ENCODE results near the gene CTCF.

The CTCF gene

GRCh38 chr16:67663151-67663876, 101.0 kb downstream of the CTCF start:
- DNase-seq (ENCODE audit: extremely low read depth in 1 of 2, low read depth in 1 of 2) = no peak

GRCh38 chr16:67663877-67664222, 101.5 kb downstream of the CTCF start:
- no peak for DNase-seq (ENCODE audit: extremely low read depth in 1 of 2, low read depth in 1 of 2)

GRCh38 chr16:67664258-67664657, 101.9 kb downstream of the CTCF start:
- no peak for DNase-seq (ENCODE audit: extremely low read depth in 1 of 2, low read depth in 1 of 2)

GRCh38 chr16:67664871-67665270, 102.5 kb downstream of the CTCF start:
- no peak for DNase-seq (ENCODE audit: extremely low read depth in 1 of 2, low read depth in 1 of 2)

GRCh38 chr16:67665598-67665997, 103.3 kb downstream of the CTCF start:
- DNase-seq (ENCODE audit: extremely low read depth in 1 of 2, low read depth in 1 of 2) = no peak

- no peak for DNase-seq (ENCODE audit: extremely low read depth in 1 of 2, low read depth in 1 of 2)
These were observed 103.8 kb downstream of the CTCF start for GRCh38 chr16:67666032-67666551.

GRCh38 chr16:67666559-67667452, 104.5 kb downstream of the CTCF start, which contains the start of the genes C16orf86 and ENKD1:
Gene C16orf86 (plus strand): TSS chr16:67666814. CDS start chr16:67666971, 157 bp downstream.
Gene ENKD1 (minus strand): TSS chr16:67666750. CDS start chr16:67666442, 308 bp downstream.
- DNase-seq (ENCODE audit: extremely low read depth in 1 of 2, low read depth in 1 of 2) = peak; percentile 59 to 75

- no peak for DNase-seq (ENCODE audit: extremely low read depth in 1 of 2, low read depth in 1 of 2)
These were observed 105.1 kb downstream of the CTCF start for GRCh38 chr16:67667453-67667816.

GRCh38 chr16:67667817-67668494, 105.6 kb downstream of the CTCF start:
- peak; percentile 54 to 65 for DNase-seq (ENCODE audit: extremely low read depth in 1 of 2, low read depth in 1 of 2)

- DNase-seq (ENCODE audit: extremely low read depth in 1 of 2, low read depth in 1 of 2) = no peak
These were observed 106.3 kb downstream of the CTCF start for GRCh38 chr16:67668495-67669157.

GRCh38 chr16:67669499-67670101, 107.3 kb downstream of the CTCF start:
- DNase-seq (ENCODE audit: extremely low read depth in 1 of 2, low read depth in 1 of 2) = no peak

GRCh38 chr16:67672306-67672705, 110.0 kb downstream of the CTCF start:
- DNase-seq (ENCODE audit: extremely low read depth in 1 of 2, low read depth in 1 of 2) = no peak

GRCh38 chr16:67672739-67673662, 110.7 kb downstream of the CTCF start:
- no peak for DNase-seq (ENCODE audit: extremely low read depth in 1 of 2, low read depth in 1 of 2)

GRCh38 chr16:67673712-67674580, 111.6 kb downstream of the CTCF start:
- no peak for DNase-seq (ENCODE audit: extremely low read depth in 1 of 2, low read depth in 1 of 2)

- no peak for DNase-seq (ENCODE audit: extremely low read depth in 1 of 2, low read depth in 1 of 2)
These were observed 112.7 kb downstream of the CTCF start for GRCh38 chr16:67674851-67675578.

- DNase-seq (ENCODE audit: extremely low read depth in 1 of 2, low read depth in 1 of 2) = no peak
These were observed 113.2 kb downstream of the CTCF start for GRCh38 chr16:67675579-67675935.

GRCh38 chr16:67675999-67676398, 113.7 kb downstream of the CTCF start:
- no peak for DNase-seq (ENCODE audit: extremely low read depth in 1 of 2, low read depth in 1 of 2)

- no peak for DNase-seq (ENCODE audit: extremely low read depth in 1 of 2, low read depth in 1 of 2)
These were observed 114.2 kb downstream of the CTCF start for GRCh38 chr16:67676516-67676915.

Data from activated CD8-positive, alpha-beta memory T cell treated with anti-CD3 and anti-CD28 coated beads for 1 hour (primary cell).